Ishikawa (cell line): Measurements from ENCODE around the gene FRMD5.

ENCODE experiments used
- CEBPB ChIP-seq: IDR thresholded peaks from 2 replicates; pipeline ENCODE4 v1.6.1; 2012
- CREB1 ChIP-seq: IDR thresholded peaks from 2 replicates; pipeline ENCODE4 v1.6.1; 2012; ENCODE audit warnings: low read depth
- EGR1 ChIP-seq: IDR thresholded peaks from 2 replicates; pipeline ENCODE4 v1.6.1; 2012
- EP300 ChIP-seq: IDR thresholded peaks from 2 replicates; pipeline ENCODE4 v1.6.1; 2012; ENCODE audit warnings: borderline replicate concordance
- FOXM1 ChIP-seq: IDR thresholded peaks from 2 replicates; pipeline ENCODE4 v1.6.1; 2012; ENCODE audit warnings: low read depth, borderline replicate concordance
- MAX ChIP-seq: IDR thresholded peaks from 2 replicates; pipeline ENCODE4 v1.6.1; 2012
- NFIC ChIP-seq: IDR thresholded peaks from 2 replicates; pipeline ENCODE4 v1.6.1; 2012
- RAD21 ChIP-seq: IDR thresholded peaks from 2 replicates; pipeline ENCODE4 v1.6.1; 2012; ENCODE audit warnings: low read depth
- REST ChIP-seq: IDR thresholded peaks from 2 replicates; pipeline ENCODE4 v1.6.1; 2012; ENCODE audit warnings: low read depth, mild to moderate bottlenecking
- TAF1 ChIP-seq: IDR thresholded peaks from 2 replicates; pipeline ENCODE4 v1.6.1; 2012; ENCODE audit warnings: low read depth, mild to moderate bottlenecking
- TCF12 ChIP-seq: IDR thresholded peaks from 2 replicates; pipeline ENCODE4 v1.6.1; 2012; ENCODE audit warnings: low read depth
- TEAD4 ChIP-seq: IDR thresholded peaks from 2 replicates; pipeline ENCODE4 v1.6.1; 2012
- USF1 ChIP-seq: IDR thresholded peaks from 2 replicates; pipeline ENCODE4 v1.6.1; 2012
- YY1 ChIP-seq: IDR thresholded peaks from 2 replicates; pipeline ENCODE4 v1.6.1; 2012; ENCODE audit warnings: low read depth
- ZBTB7A ChIP-seq: IDR thresholded peaks from 2 replicates; pipeline ENCODE4 v1.6.1; 2012; ENCODE audit warnings: low read depth

Gene FRMD5

GRCh38 chr15:43889042-43889441, 306.0 kb downstream of the FRMD5 start:
- TF ChIP-seq EP300 (no peak), TEAD4 (no peak), CREB1 (no peak)

GRCh38 chr15:43887901-43888300, 307.2 kb downstream of the FRMD5 start:
- TF ChIP-seq ZBTB7A, result no peak
- TF ChIP-seq TEAD4, result no peak
- no peak for TF ChIP-seq MAX
- no peak for TF ChIP-seq TAF1
- no peak for TF ChIP-seq NFIC
- TF ChIP-seq CEBPB, result no peak
- no peak for TF ChIP-seq REST
- no peak for TF ChIP-seq EP300
- no peak for TF ChIP-seq EGR1
- TF ChIP-seq USF1, result no peak
- no peak for TF ChIP-seq RAD21
- no peak for TF ChIP-seq YY1

GRCh38 chr15:43886558-43886957, 308.5 kb downstream of the FRMD5 start:
- no peak for TF ChIP-seq ZBTB7A
- TF ChIP-seq TCF12, result no peak
- TF ChIP-seq EGR1, result no peak
- no peak for TF ChIP-seq MAX
- TF ChIP-seq YY1, result no peak
- no peak for TF ChIP-seq REST
- TF ChIP-seq FOXM1, result no peak
- TF ChIP-seq CREB1, result no peak
- no peak for TF ChIP-seq USF1
- no peak for TF ChIP-seq CEBPB
- no peak for TF ChIP-seq TEAD4

DNA sequence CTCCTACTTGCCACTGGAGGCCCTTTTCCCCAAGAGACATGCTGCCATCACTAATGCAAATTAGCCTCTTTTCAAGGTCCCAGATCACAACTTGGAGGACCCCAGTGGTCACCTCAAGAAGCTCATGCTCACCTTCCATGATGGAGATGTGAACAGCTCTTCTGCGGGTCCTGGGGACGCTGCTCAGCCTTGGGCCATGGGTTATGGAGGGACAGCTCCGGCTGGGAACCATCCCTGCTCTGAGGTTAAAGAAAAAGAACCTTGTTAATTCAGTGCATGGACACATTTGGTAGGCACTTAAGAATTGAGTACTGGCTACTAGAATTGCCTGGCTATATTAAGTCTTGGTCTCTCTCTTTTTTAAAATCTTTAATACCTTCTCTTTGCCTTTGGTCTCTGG, 311.5 kb downstream of the FRMD5 start:
- TF ChIP-seq NFIC (no peak), REST (no peak), RAD21 (no peak), MAX (no peak), FOXM1 (no peak), TCF12 (no peak), ZBTB7A (no peak), YY1 (no peak), TAF1 (no peak), EP300 (no peak)

- TF ChIP-seq CREB1 (no peak), RAD21 (peak; percentile 48)
Measured at GRCh38 chr15:43881944-43882343, 313.1 kb downstream of the FRMD5 start.
